NT2/D1 (cell line): Measurements from ENCODE around the gene HARS1.
A peak's percentile ranks its signal among the peaks of the same experiment; 100 is the strongest.

Experiments
- DNase-seq: peaks from one replicate; pipeline ENCODE4 v3.0.0-alpha.2; 2011; ENCODE audit warnings: low read depth, low spot score
- H3K27me3 ChIP-seq: 2 replicates; pipeline ENCODE4 v1.6.0; 2011; ENCODE audit warnings: mild to moderate bottlenecking; ENCODE audit not compliant: insufficient read length, insufficient read depth
- H3K36me3 ChIP-seq: 2 replicates; pipeline ENCODE4 v1.6.1; 2011; ENCODE audit warnings: mild to moderate bottlenecking, low read length, mixed read lengths; ENCODE audit not compliant: insufficient read depth, insufficient read length
- H3K4me1 ChIP-seq: 2 replicates; pipeline ENCODE4 v1.5.1; 2011; ENCODE audit not compliant: insufficient read depth, insufficient read length
- H3K4me3 ChIP-seq: 2 replicates; pipeline ENCODE4 v1.5.1; 2011; ENCODE audit warnings: low read depth; ENCODE audit not compliant: insufficient read length
- H3K9ac ChIP-seq: 2 replicates; pipeline ENCODE4 v1.6.0; 2011; ENCODE audit warnings: low read depth; ENCODE audit not compliant: insufficient read length
- H3K9me3 ChIP-seq: 2 replicates; pipeline ENCODE4 v1.5.1; 2011; ENCODE audit warnings: mild to moderate bottlenecking, low read length; ENCODE audit not compliant: insufficient read depth
- SUZ12 ChIP-seq: IDR thresholded peaks from 2 replicates; pipeline ENCODE4 v1.6.1; 2011; ENCODE audit not compliant: insufficient read length, insufficient read depth; ENCODE audit errors: extremely low read depth
- YY1 ChIP-seq: IDR thresholded peaks from 2 replicates; pipeline ENCODE4 v1.6.1; 2011; ENCODE audit not compliant: insufficient read length, insufficient read depth
- ZNF274 ChIP-seq: IDR thresholded peaks from 2 replicates; pipeline ENCODE4 v1.6.1; 2011; ENCODE audit warnings: mild to moderate bottlenecking, low read depth, low read length

HARS1 gene

DNA sequence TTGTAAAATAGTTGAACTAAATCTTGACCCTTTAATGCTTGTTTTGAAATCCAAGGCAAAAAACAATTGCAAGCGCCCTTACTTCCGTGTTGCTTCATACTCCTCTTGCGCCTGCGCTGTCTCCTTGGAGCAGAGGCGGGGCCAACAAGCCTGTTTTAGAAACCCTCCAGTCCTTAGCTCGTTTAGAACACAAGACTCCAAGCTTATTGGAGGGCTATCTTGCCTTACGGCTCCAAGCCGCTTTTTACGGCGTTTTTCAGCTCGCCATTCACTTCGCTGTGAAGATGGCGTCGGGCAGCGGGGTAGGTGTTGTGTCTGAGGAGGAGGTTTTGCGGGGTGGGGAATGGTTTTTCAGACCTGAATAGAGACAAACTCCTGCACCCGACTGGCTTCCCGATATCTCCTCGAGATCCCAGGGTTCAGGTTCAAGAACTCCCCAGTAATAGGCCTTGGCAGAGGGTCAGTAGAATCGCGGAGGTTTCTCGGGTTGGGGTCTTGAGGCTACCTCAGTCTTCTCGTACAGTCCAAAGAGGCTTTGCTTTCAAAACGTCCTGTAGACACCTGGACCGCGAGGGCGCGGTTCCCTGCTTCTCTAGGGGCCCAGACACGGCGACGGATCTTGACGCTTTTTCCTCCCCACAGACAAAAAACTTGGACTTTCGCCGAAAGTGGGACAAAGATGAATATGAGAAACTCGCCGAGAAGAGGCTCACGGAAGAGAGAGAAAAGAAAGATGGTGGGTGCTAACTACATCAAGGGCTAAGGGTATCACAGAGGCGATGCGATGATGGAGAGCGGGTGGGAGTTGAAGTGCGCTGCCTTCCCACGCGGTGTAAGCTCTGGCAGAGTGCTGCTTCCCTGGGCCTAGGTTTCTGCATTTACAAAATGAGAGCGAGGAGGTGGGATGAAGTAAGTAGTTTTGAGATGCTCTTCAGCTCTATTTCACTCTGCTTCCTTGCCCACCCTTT lies 9.3 kb upstream of the HARS1 start, which contains the start of gene ZMAT2:
ZMAT2 (plus strand) TSS at position 271 of the 968 bp plus-strand sequence; CDS start at position 285, 14 bp downstream.
- Histone ChIP-seq H3K36me3 (peaks cover 84% of the 10 kb centered on the region), H3K9me3 (no peaks in the 10 kb centered on the region), H3K4me3 (peak within 1 kb of the TSS; percentile 77), H3K4me1 (peaks cover 5% of the 10 kb centered on the region), H3K9ac (peak within 1 kb of the TSS; percentile 73), H3K27me3 (no peaks in the 10 kb centered on the region)
- peak; percentile 89 for DNase-seq
- peak; percentile 87 for TF ChIP-seq YY1
- TF ChIP-seq ZNF274, result no peak
- TF ChIP-seq SUZ12, result no peak

DNA sequence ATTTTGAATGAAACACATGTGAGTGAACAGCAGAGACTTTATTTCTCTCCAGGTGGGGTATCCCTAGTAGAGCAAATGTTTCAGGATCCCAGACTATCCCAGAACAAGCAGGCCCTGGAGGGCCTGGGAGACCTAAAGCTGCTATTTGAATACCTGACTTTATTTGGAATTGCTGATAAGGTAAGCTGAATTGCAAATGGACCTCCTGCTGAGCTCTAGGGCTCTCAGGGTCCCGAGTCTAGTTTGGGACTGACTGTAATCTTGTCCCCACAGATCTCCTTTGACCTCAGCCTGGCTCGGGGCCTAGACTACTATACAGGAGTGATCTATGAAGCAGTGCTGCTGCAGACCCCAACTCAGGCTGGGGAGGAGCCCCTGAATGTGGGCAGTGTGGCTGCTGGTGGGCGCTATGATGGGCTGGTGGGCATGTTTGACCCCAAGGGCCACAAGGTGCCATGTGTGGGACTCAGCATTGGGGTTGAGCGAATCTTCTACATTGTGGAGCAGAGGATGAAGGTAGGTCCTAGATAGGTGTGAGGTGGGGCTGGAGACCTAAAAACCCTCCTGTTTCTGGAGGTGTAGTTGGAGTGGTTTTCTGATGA lies 5.8 kb upstream of the HARS1 start:
- Histone ChIP-seq H3K4me1 (peaks cover 2% of the 10 kb centered on the region), H3K36me3 (peaks cover 74% of the 10 kb centered on the region), H3K9ac (no peak overlapping the region), H3K27me3 (no peaks in the 10 kb centered on the region), H3K4me3 (no peak overlapping the region), H3K9me3 (no peaks in the 10 kb centered on the region)
- TF ChIP-seq YY1, result no peak
- no peak for TF ChIP-seq ZNF274
- no peak for TF ChIP-seq SUZ12
- no peak for DNase-seq

DNA sequence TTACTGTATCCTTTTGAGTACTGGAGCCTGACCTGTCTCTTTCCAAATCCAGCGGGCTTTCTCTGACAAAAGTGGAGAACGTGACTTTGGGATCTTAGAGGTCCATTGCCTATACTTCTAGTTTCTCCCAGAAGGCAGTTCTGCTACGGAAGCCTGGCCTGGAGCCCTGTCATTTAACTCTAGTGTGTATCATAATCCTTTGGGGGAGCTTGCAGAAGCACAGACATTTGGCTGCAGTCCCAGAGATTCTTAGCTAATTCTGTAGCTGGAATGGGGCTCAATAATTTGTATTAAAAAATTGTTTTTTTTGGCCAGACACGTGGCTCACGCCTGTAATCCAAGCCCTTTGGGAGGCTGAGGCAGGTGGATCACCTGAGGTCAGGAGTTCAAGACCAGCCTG lies 3.1 kb upstream of the HARS1 start:
- no peak for DNase-seq
- no peaks in the 10 kb centered on the region for H3K27me3 ChIP-seq
- H3K4me3 ChIP-seq, result no peak overlapping the region
- no peaks in the 10 kb centered on the region for H3K9me3 ChIP-seq
- H3K4me1 ChIP-seq, result no peaks in the 10 kb centered on the region
- H3K9ac ChIP-seq, result no peak overlapping the region
- TF ChIP-seq ZNF274 (no peak), SUZ12 (no peak), YY1 (no peak)
- H3K36me3 ChIP-seq, result peaks cover 67% of the 10 kb centered on the region

DNA sequence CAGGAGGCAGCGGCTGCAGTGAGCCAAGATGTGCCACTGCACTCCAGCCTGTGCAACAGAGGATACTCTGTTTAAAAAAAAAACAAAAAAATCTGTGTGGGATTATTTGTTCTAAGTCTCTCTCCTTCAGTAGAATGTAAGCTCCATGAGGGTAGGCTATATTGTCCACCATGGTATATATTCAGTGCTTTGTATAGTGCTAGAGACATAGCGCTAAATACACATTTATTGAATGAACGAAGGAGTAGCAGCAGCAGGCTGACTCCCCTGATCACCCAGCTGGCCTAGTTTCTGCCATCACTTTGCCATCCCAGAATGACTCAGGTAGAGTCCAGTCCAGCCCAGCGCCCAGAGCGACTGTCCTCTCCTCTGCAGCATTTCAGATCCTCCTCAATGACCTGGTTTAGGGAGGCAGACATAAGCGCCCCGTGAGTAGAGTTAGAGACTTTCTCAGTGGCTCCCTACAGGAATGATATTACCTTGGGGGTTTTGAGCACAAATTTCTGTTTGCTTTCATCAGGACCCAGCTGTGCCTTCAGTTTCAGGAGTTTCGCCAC lies 716 bp downstream of the HARS1 start:
- Histone ChIP-seq H3K9ac (peak overlapping the region; percentile 94), H3K4me1 (no peaks in the 10 kb centered on the region), H3K27me3 (no peaks in the 10 kb centered on the region), H3K4me3 (peak overlapping the region; percentile 87), H3K36me3 (peaks cover 50% of the 10 kb centered on the region), H3K9me3 (no peaks in the 10 kb centered on the region)
- TF ChIP-seq SUZ12, result no peak
- DNase-seq, result no peak

DNA sequence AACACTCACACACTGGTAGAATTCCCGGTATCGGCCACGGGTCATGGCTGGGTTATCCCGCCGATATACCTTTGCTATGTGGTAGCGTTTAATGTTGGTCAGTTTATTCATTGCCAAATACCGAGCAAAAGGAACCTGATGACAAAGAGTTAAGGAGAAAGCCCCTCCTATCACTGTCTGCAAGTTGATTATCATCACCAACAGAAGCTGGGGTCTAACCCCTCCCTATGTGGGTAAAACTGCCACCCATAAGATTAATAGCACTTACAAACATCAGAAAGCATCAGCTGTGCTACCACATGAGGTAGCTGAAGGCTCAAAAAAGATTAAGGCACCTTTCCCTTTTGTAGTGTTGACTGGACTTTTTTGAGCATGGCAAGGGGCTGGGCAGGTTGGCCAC lies 12.2 kb downstream of the HARS1 start:
- no peak for TF ChIP-seq ZNF274
- TF ChIP-seq YY1, result no peak
- TF ChIP-seq SUZ12, result no peak
- no peaks in the 10 kb centered on the region for H3K9me3 ChIP-seq
- DNase-seq, result no peak
- H3K4me1 ChIP-seq, result no peaks in the 10 kb centered on the region
- no peak overlapping the region for H3K9ac ChIP-seq
- no peak overlapping the region for H3K4me3 ChIP-seq
- peaks cover 76% of the 10 kb centered on the region for H3K36me3 ChIP-seq
- H3K27me3 ChIP-seq, result no peaks in the 10 kb centered on the region

DNA sequence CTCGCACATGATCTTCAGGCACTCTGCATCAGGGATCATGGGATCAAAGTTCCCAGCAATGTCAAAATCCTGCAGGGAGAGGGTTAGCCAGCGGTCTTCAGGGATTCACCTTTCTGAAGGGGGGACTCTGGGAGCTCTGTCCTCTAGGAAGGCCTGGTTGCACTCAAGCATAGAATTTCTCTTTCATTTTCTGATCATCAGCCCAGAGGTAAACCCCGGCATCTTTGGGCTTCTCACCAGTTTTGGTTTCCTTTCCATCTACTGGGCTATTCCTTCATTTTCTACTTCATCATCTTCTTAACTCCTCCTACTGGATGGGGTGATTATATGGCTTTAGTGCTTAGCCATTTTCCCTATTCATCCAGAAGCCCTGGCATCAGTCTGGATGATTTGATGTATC lies 13.2 kb downstream of the HARS1 start:
- H3K36me3 ChIP-seq, result peaks cover 78% of the 10 kb centered on the region
- no peak overlapping the region for H3K9ac ChIP-seq
- no peak overlapping the region for H3K4me3 ChIP-seq
- H3K27me3 ChIP-seq, result no peaks in the 10 kb centered on the region
- H3K4me1 ChIP-seq, result no peaks in the 10 kb centered on the region
- DNase-seq, result no peak
- no peaks in the 10 kb centered on the region for H3K9me3 ChIP-seq
- TF ChIP-seq SUZ12 (no peak), ZNF274 (no peak), YY1 (no peak)

DNA sequence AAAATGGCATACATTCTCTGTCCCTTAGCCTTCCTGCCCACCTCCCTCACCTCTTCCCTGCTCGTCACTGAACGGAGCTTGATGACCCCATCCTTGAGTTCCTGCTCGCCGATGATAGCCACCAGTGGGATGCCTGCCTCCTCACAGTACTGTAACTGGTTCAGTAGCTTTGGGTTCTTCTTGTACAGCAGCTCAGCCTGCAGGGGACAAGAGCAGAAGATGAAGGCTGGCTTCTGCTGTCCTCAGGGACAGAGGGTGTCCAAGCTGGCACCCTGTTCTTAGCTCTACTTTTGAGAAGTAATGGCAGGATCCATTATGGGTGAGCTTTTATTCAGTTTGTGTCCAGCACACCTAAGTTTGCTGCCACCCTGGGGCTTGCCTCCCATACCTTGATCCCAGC lies 16.5 kb downstream of the HARS1 start:
- no peak overlapping the region for H3K4me3 ChIP-seq
- no peak overlapping the region for H3K9ac ChIP-seq
- no peaks in the 10 kb centered on the region for H3K27me3 ChIP-seq
- H3K36me3 ChIP-seq, result peaks cover 84% of the 10 kb centered on the region
- no peaks in the 10 kb centered on the region for H3K9me3 ChIP-seq
- no peak for TF ChIP-seq SUZ12
- TF ChIP-seq ZNF274, result no peak
- no peak for TF ChIP-seq YY1
- DNase-seq, result no peak
- H3K4me1 ChIP-seq, result no peaks in the 10 kb centered on the region
